Endodermal cell (in vitro differentiated cells): ENCODE measurements around the gene KCNJ4. TPM values are rescaled to one million over a fixed set of nuclear protein-coding genes. Genes with fewer than 3 reads are reported as not detected.

ENCODE experiments used
- DNase-seq: peaks from one replicate; pipeline ENCODE4 v3.0.0-alpha.2; 2017
- H3K27ac ChIP-seq: 2 replicates; pipeline ENCODE4 v1.5.1; 2013; ENCODE audit warnings: mild to moderate bottlenecking, low read depth, low read length, moderate library complexity
- H3K27me3 ChIP-seq: 2 replicates; pipeline ENCODE4 v1.6.1; 2013; ENCODE audit warnings: mild to moderate bottlenecking, low read length, moderate library complexity; ENCODE audit not compliant: insufficient read depth, control insufficient read depth, poor library complexity, severe bottlenecking
- H3K36me3 ChIP-seq: 2 replicates; pipeline ENCODE4 v1.7.0; 2013; ENCODE audit warnings: mild to moderate bottlenecking, low read length, moderate library complexity; ENCODE audit not compliant: control insufficient read depth, insufficient read depth
- H3K4me1 ChIP-seq: one replicate; pipeline ENCODE4 v1.7.0; 2013; ENCODE audit warnings: low read length; ENCODE audit not compliant: control insufficient read depth, insufficient read depth
- H3K4me3 ChIP-seq: 2 replicates; pipeline ENCODE4 v1.5.1; 2013; ENCODE audit warnings: mild to moderate bottlenecking, low read length, moderate library complexity
- H3K9ac ChIP-seq: 2 replicates; pipeline ENCODE4 v1.6.1; 2013; ENCODE audit warnings: mild to moderate bottlenecking, low read length, moderate library complexity; ENCODE audit not compliant: poor library complexity, severe bottlenecking; ENCODE audit errors: extremely low read depth
- H3K9me3 ChIP-seq: 2 replicates; pipeline ENCODE4 v1.6.1; 2013; ENCODE audit warnings: mild to moderate bottlenecking, low read length, moderate library complexity; ENCODE audit not compliant: control insufficient read depth
- H3K27ac Mint-ChIP-seq: 2 replicates; pipeline ENCODE4 v1.8.0; 2020; ENCODE audit warnings: mixed read lengths
- H3K27me3 Mint-ChIP-seq: 2 replicates; pipeline ENCODE4 v1.8.0; 2021; ENCODE audit warnings: mild to moderate bottlenecking, mixed read lengths; ENCODE audit not compliant: insufficient read depth
- H3K36me3 Mint-ChIP-seq: 2 replicates; pipeline ENCODE4 v1.8.0; 2020; ENCODE audit warnings: low read depth, mixed read lengths
- H3K4me1 Mint-ChIP-seq: 2 replicates; pipeline ENCODE4 v1.8.0; 2020; ENCODE audit warnings: mixed read lengths
- H3K4me3 Mint-ChIP-seq: 2 replicates; pipeline ENCODE4 v1.8.0; 2020; ENCODE audit warnings: mild to moderate bottlenecking, moderate library complexity, mixed read lengths
- H3K9me3 Mint-ChIP-seq: 2 replicates; pipeline ENCODE4 v1.8.0; 2020; ENCODE audit warnings: mild to moderate bottlenecking, mixed read lengths
- WGBS, 2 experiments: methylation state at CpG; one replicate each; pipeline versions ENCODE4 v1.1.5 to v1.1.7; 2013; ENCODE audit warnings: missing lambda C conversion rate in 2 of 2, mixed read lengths in 1 of 2; ENCODE audit not compliant: insufficient coverage in 1 of 2, insufficient read length in 1 of 2; 5-methylcytosine and 5-hydroxymethylcytosine counted together
- total RNA-seq, 2 donors: library from RNA; stranded (reverse); fragmentation: NEBNext Ultra II Directional in 1 of 2; extraction: Animal tissue kit (Norgen Biotek cat#: 25700) in 1 of 2; gene quantifications; 2 replicates in 1 of 2; 3 replicates in 1 of 2; pipeline ENCODE4 v1.2.1, GENCODE V29; 2021
- TF ChIP-seq, protein P1 (sequence below): fragments of 200-600 bp; sonication (generic); conservative IDR thresholded peaks from 2 replicates; pipeline ENCODE4 v1.5.0; 2021; ENCODE audit warnings: antibody characterized with exemption, mild to moderate bottlenecking

The KCNJ4 gene
- total RNA-seq, 2 donors from 2014 or later, result 0.37 to 1.4 TPM

DNA sequence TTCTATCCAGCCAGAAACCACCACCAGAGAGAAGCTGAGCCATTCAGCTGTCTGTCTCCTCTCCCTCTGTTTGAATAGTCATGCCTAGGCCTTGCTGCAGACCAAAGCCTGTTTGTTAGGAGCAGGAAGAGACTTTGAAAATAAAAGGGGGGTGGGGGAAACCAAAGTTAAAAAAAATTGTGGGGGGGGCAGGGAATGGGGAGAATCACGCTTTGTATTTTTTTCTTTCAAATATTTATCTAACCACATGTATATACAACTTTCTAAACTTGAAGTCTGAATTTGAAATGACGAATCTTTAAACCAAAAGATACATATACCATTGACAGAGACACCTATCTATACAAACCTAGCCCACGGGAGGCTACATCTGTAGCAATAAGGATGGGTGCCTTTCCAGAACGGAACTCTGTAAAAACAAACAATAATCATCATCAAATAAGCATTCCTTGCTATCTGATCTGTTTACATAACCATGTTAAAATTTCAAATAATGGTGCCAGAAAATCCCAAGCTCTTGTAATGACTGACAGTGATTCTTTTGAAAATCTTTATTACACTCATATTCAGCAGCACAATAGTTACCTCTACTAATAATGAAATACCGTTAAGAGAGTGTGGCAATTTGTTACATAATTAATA is 36.8 kb upstream of the KCNJ4 start:
- Histone ChIP-seq H3K27ac (no peak overlapping the region), H3K9ac (no peak overlapping the region), H3K4me3 (no peak overlapping the region), H3K27me3 (no peaks in the 10 kb centered on the region), H3K9me3 (no peaks in the 10 kb centered on the region), H3K4me1 (peaks cover 5% of the 10 kb centered on the region), H3K36me3 (peaks cover 96% of the 10 kb centered on the region)
- TF ChIP-seq, protein P1, sequence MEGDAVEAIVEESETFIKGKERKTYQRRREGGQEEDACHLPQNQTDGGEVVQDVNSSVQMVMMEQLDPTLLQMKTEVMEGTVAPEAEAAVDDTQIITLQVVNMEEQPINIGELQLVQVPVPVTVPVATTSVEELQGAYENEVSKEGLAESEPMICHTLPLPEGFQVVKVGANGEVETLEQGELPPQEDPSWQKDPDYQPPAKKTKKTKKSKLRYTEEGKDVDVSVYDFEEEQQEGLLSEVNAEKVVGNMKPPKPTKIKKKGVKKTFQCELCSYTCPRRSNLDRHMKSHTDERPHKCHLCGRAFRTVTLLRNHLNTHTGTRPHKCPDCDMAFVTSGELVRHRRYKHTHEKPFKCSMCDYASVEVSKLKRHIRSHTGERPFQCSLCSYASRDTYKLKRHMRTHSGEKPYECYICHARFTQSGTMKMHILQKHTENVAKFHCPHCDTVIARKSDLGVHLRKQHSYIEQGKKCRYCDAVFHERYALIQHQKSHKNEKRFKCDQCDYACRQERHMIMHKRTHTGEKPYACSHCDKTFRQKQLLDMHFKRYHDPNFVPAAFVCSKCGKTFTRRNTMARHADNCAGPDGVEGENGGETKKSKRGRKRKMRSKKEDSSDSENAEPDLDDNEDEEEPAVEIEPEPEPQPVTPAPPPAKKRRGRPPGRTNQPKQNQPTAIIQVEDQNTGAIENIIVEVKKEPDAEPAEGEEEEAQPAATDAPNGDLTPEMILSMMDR, result no peak
- Mint-ChIP-seq H3K4me1 (peaks cover 12% of the 10 kb centered on the region), H3K27me3 (no peaks in the 10 kb centered on the region), H3K9me3 (no peaks in the 10 kb centered on the region), H3K4me3 (no peak overlapping the region), H3K27ac (no peak overlapping the region), H3K36me3 (peaks cover 86% of the 10 kb centered on the region)
- DNase-seq, result no peak
- WGBS, 2 experiments, result 94 to 97% methylated on average over 3 to 4 of the region's 5 CpGs

DNA sequence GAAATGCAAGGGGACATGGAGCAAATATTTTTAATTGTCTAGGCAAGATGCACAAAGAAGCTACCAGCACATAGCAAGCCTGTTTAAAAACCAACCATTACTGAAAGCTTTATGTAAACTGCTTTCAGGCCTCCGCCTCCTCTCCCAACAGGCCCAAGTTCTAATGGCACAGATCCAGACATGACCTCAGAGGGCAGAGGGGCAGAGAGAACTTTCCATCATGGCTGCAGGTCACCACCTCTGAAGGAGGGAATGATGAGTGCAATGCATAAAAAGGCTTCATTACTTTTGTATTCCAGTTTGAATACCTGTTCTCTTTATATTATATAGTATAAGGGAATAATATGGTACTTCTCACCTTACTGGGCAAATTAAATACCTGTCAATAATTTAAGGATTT is 35.9 kb upstream of the KCNJ4 start:
- peaks cover 5% of the 10 kb centered on the region for H3K4me1 ChIP-seq
- Mint-ChIP-seq H3K4me1 (peaks cover 12% of the 10 kb centered on the region), H3K27me3 (no peaks in the 10 kb centered on the region), H3K9me3 (no peaks in the 10 kb centered on the region), H3K36me3 (peaks cover 89% of the 10 kb centered on the region), H3K4me3 (no peak overlapping the region), H3K27ac (peak overlapping the region; percentile 88)
- no peak overlapping the region for H3K9ac ChIP-seq
- no peak for DNase-seq
- no peak overlapping the region for H3K4me3 ChIP-seq
- WGBS, 2 experiments, result 100% methylated on average over 1 of the region's 1 CpG; no CpG with 5 or more reads in 1 of the 2 experiments
- TF ChIP-seq, protein P1, result no peak
- no peak overlapping the region for H3K27ac ChIP-seq
- peaks cover 96% of the 10 kb centered on the region for H3K36me3 ChIP-seq
- H3K9me3 ChIP-seq, result no peaks in the 10 kb centered on the region
- H3K27me3 ChIP-seq, result no peaks in the 10 kb centered on the region

DNA sequence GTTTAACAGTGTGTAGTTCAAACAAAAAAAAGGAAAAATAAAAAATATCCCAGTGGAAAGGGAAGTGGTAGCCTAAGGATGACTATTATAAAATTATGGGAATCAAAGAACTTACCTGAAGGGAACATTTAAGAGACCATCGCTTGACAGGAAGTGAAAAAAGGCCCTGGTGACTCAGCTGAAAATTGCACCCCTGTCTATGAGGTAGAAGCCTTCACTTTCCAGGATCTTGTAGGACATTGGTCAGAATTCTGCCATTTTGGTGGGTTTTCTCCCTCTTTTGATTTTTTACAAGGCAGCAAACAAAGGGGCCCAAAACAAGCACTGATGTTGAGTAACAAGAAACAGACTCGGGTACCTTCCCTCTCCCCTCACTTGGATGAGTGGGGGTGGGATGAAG is 35.5 kb upstream of the KCNJ4 start:
- H3K4me1 Mint-ChIP-seq, result peaks cover 12% of the 10 kb centered on the region
- H3K4me3 Mint-ChIP-seq, result no peak overlapping the region
- H3K36me3 ChIP-seq, result peaks cover 94% of the 10 kb centered on the region
- no peaks in the 10 kb centered on the region for H3K9me3 Mint-ChIP-seq
- H3K4me1 ChIP-seq, result peaks cover 5% of the 10 kb centered on the region
- no peaks in the 10 kb centered on the region for H3K9me3 ChIP-seq
- H3K27me3 Mint-ChIP-seq, result no peaks in the 10 kb centered on the region
- H3K9ac ChIP-seq, result no peak overlapping the region
- DNase-seq, result no peak
- H3K27me3 ChIP-seq, result no peaks in the 10 kb centered on the region
- H3K27ac ChIP-seq, result peak overlapping the region; percentile 36
- WGBS, 2 experiments, result 88 to 95% methylated on average over 2 of the region's 2 CpGs
- peak overlapping the region; percentile 88 for H3K27ac Mint-ChIP-seq
- TF ChIP-seq, protein P1, result no peak
- peaks cover 88% of the 10 kb centered on the region for H3K36me3 Mint-ChIP-seq
- H3K4me3 ChIP-seq, result no peak overlapping the region
